Left hindlimb (tissue), 1 donor: ENCODE measurements around the gene DKK3.

Experiments
- DNase-seq: peaks from one replicate; pipeline ENCODE4 v3.0.0-alpha.2; 2018

Gene DKK3

GRCh38 chr11:11980841-11981308 is 27.6 kb downstream of the DKK3 start:
- no peak for DNase-seq

DNA sequence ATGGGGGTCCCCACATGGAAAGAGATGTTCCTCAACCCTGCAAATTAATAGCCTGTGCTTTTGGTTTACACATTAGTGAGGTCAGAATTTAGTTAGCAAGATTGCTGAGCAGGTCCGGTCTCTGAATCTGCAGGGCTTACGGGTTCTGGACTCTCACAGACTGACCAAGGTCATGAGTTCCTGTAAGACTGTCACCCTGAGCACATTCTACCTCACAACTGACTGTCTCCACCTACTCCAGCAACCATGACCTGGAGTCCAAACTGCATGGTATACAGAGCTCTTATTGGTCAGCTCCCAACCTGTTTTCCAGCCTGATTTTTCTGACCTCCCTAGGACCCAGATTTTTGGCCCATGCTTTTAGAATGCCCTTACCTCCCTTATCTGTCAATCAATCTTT is 28.2 kb downstream of the DKK3 start:
- no peak for DNase-seq

DNA sequence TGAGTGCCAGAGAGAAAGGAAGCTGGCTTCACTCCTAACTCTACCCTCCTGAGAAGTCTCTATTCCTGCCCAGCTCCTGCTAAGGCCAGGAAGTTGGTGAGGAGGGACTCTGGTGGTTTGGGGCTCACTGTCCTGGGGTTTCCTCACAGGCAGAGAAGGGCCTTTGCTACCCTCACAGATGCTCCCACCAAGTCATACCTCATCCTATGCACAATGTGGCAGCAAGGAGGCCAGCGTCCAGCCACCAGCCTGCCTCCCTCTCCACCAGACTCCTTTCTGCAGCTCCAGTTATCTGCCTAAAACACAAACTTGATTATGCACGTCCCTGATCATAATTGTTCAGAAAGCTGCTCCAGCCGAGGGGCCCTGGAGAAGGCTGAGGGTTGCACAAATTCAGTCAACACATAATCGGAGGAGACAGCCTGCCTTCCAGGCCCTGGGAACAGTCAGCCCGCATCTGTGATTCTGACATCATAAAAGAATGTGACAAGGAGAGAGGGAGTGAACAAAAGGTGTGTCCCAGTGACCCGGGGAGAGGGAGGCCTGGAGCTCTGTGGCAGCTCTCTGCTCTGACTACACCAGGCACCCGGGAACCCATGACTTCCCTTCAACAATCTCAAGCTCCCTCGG is 28.8 kb downstream of the DKK3 start:
- DNase-seq, result peak; percentile 64

DNA sequence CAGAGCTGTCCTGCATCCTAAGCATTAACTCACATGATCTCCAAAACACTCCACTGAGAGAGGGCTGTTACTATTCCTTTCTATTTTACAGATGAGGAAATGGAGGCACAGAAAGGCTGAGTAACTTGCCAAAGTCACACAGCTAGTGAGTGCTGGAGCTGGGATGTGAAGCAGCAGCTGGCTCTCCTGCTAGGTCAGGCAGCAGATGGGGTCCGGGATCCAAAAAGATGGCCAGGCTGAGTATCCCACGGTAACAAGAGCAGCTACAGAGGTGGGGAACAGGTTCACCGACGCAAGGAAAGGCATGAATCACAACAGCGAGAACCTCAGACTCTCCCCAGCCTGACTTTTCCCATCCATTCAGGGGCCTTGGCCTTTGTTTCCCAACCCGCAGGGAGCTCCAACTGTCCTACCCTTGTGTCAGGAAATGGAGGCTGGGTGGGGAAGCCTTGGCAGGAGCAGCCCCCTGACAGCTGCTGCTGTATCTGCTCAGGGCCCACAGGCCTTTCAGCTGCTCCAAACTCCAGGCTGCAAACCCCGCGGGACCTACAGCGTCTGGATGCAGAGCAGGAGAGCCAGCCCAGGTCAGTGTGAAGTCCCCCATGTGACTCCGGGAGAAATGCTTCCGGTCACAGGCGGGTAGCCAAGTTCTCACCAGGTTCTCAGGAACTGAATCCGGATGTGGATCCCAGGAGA is 29.5 kb downstream of the DKK3 start:
- peak; percentile 85 for DNase-seq

DNA sequence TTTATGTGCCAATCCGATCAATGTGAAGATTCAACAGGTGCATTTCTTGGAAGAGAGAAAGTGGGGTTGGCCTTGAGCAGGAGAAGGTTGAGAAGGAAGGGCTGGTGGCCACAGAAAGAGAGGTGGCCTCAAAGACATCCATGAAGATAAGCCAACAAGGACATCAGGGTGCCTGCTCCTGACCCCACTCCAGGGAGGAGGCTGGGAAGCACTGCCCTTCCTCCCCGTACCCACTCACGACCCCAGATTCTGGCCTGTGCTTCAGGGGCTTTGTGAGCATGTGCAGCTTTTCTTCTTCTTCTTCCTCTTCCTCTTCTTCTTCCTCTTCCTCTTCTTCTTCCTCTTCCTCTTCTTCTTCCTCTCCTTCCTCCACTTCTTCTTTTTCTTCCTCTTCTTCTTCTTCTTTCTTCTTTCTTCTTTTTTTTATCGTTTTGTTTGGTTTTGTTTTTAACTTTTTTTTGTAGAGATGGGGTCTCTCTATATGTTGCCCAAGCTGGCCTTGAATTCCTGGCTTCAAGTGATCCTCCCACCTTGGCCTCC is 30.3 kb downstream of the DKK3 start:
- no peak for DNase-seq

DNA sequence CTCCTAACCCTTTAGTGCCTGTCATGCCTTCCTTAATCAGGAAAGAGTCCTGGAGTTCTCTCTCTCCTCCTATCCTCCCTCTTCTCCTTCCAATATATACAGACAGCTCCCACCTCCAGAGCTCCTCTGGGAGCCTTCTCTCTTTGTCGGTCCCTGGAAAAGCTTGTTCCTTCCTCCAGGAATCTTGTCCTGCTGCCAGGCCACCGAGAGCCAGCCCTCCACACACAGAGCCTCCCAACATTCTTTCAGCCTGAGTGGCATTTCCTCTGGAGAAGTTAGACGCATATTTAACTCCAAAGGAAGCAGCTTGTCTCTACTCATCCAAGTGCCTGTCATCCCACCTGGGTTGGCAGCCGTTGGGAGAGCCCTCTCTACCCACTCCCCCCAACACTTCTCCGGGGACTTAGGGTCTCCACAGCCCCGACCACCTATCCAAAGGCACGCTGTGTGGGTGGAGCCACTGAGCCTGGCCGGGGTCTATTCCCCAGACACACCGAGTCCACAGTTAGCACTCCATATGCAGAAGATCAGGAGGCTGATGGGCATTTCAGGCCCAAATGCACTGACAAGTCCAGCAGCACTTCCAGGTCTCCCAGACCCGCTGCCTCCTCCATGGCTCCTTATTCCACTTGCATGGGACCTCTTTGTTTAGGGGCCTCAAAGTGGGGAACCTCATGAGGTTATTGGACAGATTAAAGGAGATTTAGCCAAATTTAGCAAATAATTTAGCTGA is 31.1 kb downstream of the DKK3 start:
- peak; percentile 89 for DNase-seq

DNA sequence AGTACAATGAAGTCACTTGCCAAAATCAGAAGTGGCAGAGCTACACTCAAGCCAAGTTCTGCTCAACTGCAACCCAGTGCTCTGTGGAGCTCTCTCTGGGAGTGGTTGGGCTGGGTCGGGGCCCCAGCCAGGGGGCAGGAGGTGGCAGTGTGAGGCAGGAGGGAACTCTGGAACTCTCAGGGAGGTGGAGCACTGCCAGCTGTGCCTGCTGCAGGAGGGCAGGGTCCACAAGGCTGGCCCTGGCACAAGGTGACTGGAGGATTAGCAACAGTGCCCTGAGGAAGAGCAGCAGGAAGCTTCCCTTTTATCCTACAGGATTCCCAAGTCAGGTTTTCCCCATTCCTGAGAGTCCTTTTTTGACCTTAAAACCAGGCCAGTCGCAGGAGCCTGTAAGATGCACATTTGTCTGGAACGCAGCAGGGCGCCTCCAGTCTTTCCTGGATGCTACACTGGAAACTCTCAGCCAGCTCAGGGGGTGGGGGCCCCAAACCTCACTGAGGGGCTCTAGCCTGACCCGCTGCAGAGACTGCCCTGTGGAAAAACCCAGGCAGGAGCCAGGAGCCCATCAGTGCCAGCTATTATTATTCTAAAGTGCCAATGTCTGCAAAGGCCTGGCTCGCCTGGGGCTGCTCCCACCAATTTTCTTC is 31.8 kb downstream of the DKK3 start:
- peak; percentile 85 for DNase-seq

DNA sequence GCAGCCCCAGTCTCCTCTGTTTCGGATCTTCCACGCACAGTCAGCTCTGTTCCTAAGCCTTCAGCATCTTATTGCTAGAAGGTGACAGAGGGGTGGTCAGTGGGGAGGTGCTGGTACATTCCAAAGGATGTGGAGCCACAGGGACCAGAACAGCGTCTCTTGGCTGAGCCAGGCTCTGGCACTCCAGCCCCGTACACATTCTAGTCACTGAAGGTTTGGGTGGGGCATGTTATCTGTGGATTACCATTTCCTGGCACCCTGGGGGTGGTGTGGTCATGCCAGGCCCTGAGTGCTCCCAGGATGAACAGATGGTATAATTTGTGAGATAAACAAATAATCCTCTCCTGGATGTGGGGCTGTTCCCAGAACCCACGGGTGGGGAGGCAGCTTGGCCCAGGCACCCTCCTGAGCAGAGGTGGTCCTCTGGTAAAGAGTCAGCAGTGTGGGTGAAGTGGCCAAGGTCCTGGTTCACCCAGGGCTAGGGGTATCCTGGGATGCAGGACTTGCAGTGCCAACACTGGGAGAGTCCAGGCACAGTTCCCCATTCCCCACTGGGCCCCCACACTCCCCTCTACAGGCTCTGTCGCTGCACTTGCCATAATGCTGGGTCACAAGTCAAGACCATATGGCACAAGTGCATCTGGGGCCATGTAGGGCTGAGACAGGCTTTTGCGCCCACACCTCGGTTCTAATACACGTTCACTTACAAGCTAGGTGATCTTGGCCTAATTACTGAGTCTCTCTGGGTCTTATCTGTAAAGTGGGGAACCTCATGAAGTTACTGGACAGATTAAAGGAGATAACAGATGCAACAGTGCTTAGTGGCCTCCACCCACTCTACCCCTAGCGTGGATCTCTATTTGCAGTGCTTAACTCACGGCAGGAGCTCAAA is 33.0 kb downstream of the DKK3 start:
- no peak for DNase-seq

DNA sequence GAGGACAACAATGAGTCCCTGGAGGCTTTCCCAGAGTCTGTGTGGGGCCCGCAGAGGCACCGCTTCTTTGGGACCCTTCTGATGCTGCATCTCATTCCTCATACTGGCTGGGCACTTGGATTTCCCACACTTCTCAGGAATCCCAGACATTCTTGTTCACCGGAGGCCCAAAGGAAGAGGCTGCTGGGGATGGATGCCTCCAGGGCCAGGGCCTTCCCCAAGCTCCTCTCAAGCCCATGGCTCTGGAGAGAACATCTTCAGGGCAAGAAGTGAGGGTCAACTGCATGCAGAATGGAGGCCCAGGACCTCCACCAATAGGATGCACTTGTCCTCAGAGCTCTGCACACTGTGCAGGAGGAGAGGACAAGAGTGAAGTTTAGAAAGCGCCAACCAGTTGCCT is 34.6 kb downstream of the DKK3 start:
- no peak for DNase-seq

DNA sequence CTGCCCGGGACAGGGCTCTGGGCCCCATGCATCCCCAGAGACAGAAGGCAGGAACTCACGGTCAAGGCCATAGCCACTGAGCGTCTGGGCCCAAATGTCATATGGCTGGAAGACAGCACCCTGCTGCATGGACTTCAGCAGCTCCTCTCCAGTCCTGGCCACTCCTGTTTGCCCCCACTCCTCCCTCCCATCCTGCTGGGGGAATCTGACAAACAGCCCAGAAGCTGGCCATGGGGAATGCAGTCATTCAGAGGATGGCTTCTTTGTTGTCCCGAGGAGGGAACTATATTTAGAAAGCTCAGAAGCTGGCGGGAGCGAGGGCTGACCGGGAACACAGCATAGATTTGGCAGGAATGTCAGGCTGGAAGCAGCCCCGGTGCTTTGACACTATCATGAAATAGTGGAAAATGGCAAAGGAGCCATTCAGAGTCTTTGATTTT is 35.0 kb downstream of the DKK3 start:
- peak; percentile 92 for DNase-seq

- no peak for DNase-seq
These were observed 35.6 kb downstream of the DKK3 start for GRCh38 chr11:11972730-11973341.

GRCh38 chr11:11971906-11972547 is 36.4 kb downstream of the DKK3 start:
- no peak for DNase-seq

- DNase-seq, result no peak
These were observed 37.9 kb downstream of the DKK3 start for GRCh38 chr11:11970556-11970955.

- no peak for DNase-seq
These were observed 38.8 kb downstream of the DKK3 start for GRCh38 chr11:11969380-11970215.

DNA sequence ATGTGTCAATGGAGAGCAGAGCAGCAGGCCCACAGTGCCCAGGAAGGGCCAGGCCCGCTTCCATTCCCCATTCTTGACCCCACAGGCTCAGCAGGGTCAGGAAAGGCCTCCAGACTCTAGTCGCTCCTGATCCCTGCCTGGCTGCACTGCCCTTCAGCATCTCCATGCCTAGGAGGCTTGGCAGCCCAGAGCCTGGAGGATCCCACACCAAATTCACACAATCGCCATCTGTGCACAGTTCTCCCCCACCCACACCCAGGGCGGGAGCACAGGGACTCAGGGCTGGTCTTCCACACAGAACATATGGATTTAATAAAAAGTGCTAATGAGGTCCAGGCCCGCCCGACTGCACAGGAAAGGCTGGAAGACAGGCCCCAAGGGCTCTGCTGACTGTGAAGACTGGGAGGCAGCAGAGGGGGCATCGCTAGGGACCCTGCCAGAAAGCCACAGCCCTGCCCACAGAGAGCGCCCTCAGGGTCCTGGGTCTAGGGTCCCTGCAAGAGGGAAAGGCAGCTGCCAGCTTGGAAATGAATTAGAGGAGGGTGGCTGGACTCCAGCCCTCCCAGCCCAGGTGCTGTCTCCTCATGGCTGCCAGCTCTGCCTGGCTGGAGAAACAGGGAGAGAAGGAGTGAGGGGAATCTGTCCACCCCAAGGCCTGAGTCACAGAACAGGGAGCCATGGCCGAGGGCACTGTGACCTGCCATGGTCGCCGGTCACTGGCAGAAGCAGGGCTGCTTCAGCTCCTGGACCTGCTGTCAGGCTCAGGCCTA is 39.7 kb downstream of the DKK3 start:
- DNase-seq, result peak; percentile 84

- DNase-seq, result no peak
These were observed 40.5 kb downstream of the DKK3 start for GRCh38 chr11:11967669-11968510.

DNA sequence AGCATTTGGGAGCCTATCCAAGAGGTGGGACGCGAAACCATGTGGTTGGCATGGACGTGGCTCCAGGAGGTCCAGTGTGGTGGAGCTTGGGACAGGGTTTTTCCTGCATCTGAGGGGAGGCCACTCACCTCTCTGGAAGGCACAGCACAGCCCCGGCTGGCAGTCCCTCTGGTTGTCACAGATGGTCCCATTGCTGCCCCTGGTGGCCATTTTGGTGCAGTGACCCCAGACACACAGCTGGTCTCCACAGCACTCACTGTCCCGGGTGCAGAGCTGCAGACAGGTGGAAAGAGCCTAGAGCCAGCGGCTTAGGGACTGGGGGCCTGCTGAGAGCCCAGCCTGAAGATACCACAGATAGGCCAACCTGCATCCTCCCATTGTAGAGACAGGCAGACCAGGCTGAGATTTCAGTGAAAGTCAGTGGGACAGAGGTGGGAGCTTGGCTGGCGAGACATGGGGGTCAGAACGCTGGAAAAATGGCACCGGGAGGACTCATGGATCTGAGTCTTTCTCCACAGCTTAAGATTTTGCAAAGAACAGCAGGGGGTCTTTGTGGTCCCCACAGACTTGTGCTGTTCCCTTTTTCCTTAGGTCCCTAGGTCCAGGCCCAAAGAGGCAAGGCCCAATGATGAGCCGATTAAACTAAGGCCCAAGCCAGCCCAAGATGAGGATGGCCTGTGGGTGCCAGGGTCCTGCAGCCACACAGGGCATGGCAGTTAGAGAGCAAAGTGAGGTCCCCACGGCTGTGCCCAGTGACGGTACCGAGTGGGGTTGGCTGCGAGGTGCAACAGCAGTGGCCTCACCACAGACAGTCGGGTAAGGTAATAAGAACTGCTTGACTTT is 41.4 kb downstream of the DKK3 start:
- peak; percentile 71 for DNase-seq
